Thoracic aorta (tissue), 2 donors: Measurements from ENCODE around the gene ABCC11. TPM values are rescaled to one million over a fixed set of nuclear protein-coding genes. Genes with fewer than 3 reads are reported as not detected.

Experiments
- ATAC-seq: fragments of 150-250 bp; one replicate; pipeline ENCODE4 v1.8.0; 2017; ENCODE audit warnings: low read depth; ENCODE audit not compliant: insufficient number of reproducible peaks, low FRiP score
- DNase-seq: peaks from one replicate; pipeline ENCODE4 v3.0.0-alpha.2; 2020; ENCODE audit warnings: low spot score
- H3K27ac ChIP-seq, 2 donors: fragments of 200-600 bp; sonication (generic); 1 replicate in 1 of 2; 2 replicates in 1 of 2; pipeline ENCODE4 v1.5.1; 2016; ENCODE audit warnings: mild to moderate bottlenecking in 2 of 2, moderate library complexity in 2 of 2
- H3K27me3 ChIP-seq: fragments of 200-600 bp; sonication (generic); replicated peaks from 2 replicates; pipeline ENCODE4 v1.6.0; 2016; ENCODE audit warnings: mild to moderate bottlenecking; ENCODE audit not compliant: insufficient read depth
- H3K36me3 ChIP-seq: fragments of 200-600 bp; sonication (generic); one replicate; pipeline ENCODE4 v1.5.1; 2016
- H3K4me1 ChIP-seq, 2 donors: fragments of 200-600 bp; sonication (generic); 1 replicate in 1 of 2; 2 replicates in 1 of 2; pipeline versions ENCODE4 v1.5.1 to v1.6.0; 2016; ENCODE audit warnings: low read depth in 2 of 2, mild to moderate bottlenecking in 1 of 2; ENCODE audit not compliant: control insufficient read depth in 1 of 2
- H3K4me3 ChIP-seq: fragments of 200-600 bp; sonication (generic); 2 replicates; pipeline ENCODE4 v1.5.1; 2016; ENCODE audit warnings: mild to moderate bottlenecking
- H3K9me3 ChIP-seq: fragments of 200-600 bp; sonication (generic); 2 replicates; pipeline ENCODE4 v1.5.1; 2016
- CTCF ChIP-seq: fragments of 200-600 bp; sonication (generic); IDR thresholded peaks from one replicate; pipeline ENCODE4 v1.5.1; 2019; ENCODE audit warnings: antibody characterized with exemption
- total RNA-seq, 2 donors: library from RNA; depleted of rRNA; stranded (reverse); fragments of >200 nt; gene quantifications; one replicate each; pipeline versions ENCODE4 v1.1.0 to v1.2.3, GENCODE V29; 2016

The ABCC11 gene
- total RNA-seq, 2 donors from 2014 or later = not detected

GRCh38 chr16:48146710-48147109 lies 100.6 kb downstream of the ABCC11 start:
- Histone ChIP-seq H3K27ac (no peak overlapping the region), H3K27me3 (no peaks in the 10 kb centered on the region), H3K4me1 (no peaks in the 10 kb centered on the region), H3K36me3 (no peaks in the 10 kb centered on the region), H3K4me3 (no peak overlapping the region), H3K9me3 (no peaks in the 10 kb centered on the region)
- TF ChIP-seq CTCF = no peak
- DNase-seq = no peak
- no peak for ATAC-seq

GRCh38 chr16:48146131-48146530 lies 101.2 kb downstream of the ABCC11 start:
- Histone ChIP-seq H3K4me1 (no peaks in the 10 kb centered on the region), H3K27me3 (no peaks in the 10 kb centered on the region), H3K27ac (no peak overlapping the region), H3K9me3 (no peaks in the 10 kb centered on the region), H3K36me3 (no peaks in the 10 kb centered on the region), H3K4me3 (no peak overlapping the region)
- DNase-seq (no peak), ATAC-seq (no peak)
- TF ChIP-seq CTCF = no peak

- no peak for TF ChIP-seq CTCF
- no peaks in the 10 kb centered on the region for H3K27me3 ChIP-seq
- H3K27ac ChIP-seq = no peak overlapping the region
- ATAC-seq (no peak), DNase-seq (no peak)
- no peaks in the 10 kb centered on the region for H3K4me1 ChIP-seq
- H3K9me3 ChIP-seq = no peaks in the 10 kb centered on the region
- no peaks in the 10 kb centered on the region for H3K36me3 ChIP-seq
- no peak overlapping the region for H3K4me3 ChIP-seq
Measured at GRCh38 chr16:48143812-48144368, 103.4 kb downstream of the ABCC11 start.

DNA sequence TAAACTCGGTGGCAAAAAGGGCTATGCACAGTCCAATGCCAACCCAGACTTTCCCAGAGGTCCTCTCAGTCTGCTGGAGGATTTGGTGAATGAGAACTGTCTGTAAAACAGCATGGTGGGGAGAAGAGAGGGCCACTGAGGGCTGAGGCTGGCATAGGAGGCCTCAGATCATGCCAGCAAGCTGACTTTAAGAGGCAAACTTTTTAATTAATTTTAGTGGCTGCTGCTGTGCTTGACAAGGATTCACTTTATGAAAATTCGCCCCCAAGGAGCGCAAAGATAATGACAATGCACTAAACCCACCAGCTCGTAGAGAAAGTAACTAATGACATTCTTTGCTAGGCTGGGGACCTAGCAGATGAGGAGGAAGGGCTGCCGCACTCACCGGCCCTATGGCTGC lies 106.5 kb downstream of the ABCC11 start:
- Histone ChIP-seq H3K27me3 (no peaks in the 10 kb centered on the region), H3K36me3 (no peaks in the 10 kb centered on the region), H3K4me1 (no peaks in the 10 kb centered on the region), H3K4me3 (no peak overlapping the region), H3K27ac (no peak overlapping the region), H3K9me3 (no peaks in the 10 kb centered on the region)
- ATAC-seq (no peak), DNase-seq (no peak)
- TF ChIP-seq CTCF = no peak

- Histone ChIP-seq H3K27ac (no peak overlapping the region), H3K9me3 (no peaks in the 10 kb centered on the region), H3K36me3 (no peaks in the 10 kb centered on the region), H3K4me1 (no peaks in the 10 kb centered on the region), H3K4me3 (no peak overlapping the region), H3K27me3 (no peaks in the 10 kb centered on the region)
- TF ChIP-seq CTCF = no peak
- DNase-seq (no peak), ATAC-seq (no peak)
Measured at GRCh38 chr16:48139517-48139916, 107.8 kb downstream of the ABCC11 start.
